Limb (tissue), 2 donors: Measurements from ENCODE around the gene BCORL1.

Experiments
- DNase-seq, 2 donors: peaks; one replicate each; pipeline ENCODE4 v3.0.0-alpha.2; 2016; ENCODE audit errors: extremely low spot score in 2 of 2

The BCORL1 gene

GRCh38 chrX:129961180-129962083 lies 21.0 kb upstream of the BCORL1 start:
- DNase-seq = no peak

- no peak for DNase-seq
Measured at GRCh38 chrX:129963729-129964128, 18.7 kb upstream of the BCORL1 start.

GRCh38 chrX:129965166-129965565 lies 17.3 kb upstream of the BCORL1 start:
- DNase-seq = no peak

DNA sequence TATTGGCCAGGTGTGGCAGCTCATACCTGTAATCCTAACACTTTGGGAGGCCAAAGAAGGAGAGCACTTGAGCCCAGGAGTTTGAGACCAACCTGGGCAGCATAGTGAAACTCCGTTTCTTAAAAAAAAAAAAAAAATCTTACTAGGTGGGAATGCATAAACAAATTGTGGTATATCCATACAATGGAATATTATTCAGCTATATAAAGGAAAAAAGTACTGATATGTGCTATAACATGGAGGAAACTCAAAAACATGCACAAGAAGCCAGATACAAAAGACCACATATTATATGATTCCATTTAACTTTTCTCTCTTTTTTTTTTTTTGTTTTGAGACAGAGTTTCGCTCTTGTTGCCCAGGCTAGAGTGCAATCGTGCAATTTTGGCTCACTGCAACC lies 13.5 kb upstream of the BCORL1 start:
- no peak for DNase-seq

DNA sequence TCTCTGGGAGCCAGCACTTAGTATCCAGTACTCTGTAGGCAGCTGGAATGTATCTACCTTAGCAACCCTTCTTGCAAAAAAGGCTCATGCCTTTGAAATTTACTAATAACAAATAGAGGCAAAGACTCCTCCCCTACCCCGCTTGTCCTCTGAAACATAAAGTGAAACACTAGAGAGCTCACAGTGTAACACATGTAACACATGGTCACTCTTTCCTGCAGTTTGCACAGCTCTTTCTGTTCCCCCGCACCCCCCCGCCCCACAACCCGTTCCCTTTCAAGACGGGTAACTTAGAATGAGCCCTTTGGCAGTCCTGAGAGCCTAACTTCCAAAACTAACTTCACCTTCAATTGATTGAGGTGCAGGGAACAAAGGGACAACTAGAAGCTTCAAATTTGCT lies 6.0 kb upstream of the BCORL1 start:
- no peak for DNase-seq

DNA sequence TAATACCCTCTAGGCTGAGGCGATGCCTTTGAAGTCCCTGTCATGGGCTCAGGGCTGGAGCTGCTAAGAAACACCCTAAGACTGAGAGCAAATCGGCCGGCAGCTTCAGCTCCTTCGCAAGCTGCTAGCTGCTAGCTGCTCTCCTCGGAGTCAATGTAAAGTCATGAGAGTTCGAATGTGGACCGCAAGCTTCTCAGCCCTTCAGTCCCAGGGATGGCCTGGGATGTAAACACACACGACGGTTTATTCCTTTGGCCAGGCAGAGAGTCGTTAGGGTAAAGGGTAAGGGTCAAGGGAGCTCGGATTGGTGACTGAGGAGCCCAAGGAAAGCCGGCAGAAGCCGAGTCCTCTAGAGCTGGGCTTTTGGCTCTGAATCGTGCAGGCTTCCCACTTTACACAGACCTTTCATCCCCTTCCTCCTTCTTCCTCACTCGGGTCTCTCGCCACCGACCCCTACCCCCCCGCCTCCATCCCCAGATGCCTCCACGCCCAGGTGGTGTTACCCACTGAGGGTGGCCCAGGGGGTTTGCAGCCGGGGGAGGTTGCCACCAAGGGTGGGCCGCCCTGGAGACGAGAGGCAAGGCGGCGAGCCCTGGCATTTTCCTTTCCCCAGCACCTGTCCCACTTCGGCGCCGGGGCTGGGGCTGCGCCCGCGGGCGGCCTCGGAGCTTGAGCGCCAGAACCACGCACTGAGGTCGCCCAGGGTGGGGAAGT lies 3.1 kb upstream of the BCORL1 start:
- DNase-seq = peak in 1 of 2 donors; percentile 31

GRCh38 chrX:129980001-129980401 lies 2.4 kb upstream of the BCORL1 start:
- peak in 1 of 2 donors; percentile 52 for DNase-seq

DNA sequence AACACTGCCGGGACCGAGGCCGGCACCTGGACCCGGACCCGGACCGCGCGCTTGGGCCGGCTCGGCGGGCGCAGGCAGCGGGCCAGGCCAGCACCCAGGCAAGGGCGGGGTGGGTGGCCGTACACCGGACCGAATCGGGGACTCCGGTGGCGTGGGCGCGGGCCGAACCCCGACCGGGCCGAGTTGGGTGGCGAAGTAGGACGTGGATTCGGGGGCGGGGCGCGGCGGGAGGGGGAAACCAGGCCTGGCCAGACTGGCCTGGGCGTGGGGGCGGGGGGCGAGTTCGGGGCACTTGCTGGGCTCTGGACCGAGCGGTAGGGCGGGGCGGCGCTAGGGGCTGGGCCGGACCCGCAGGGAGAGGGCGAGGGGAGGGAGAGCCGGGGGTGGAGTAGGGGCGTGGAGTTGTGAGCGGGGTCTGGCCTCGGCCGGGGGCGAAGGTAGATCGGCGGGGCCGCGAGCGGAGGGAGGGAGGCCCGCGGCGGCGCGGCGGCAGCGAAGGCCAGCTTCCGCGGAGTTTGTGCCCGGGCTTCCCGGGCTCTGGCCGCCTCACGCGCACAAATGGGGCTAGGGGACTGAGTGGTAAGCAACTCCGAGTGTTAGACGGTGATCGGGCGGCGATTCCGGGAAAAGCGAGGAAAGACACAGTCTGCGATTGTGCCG lies 1.8 kb upstream of the BCORL1 start:
- DNase-seq = peak in 1 of 2 donors; percentile 64

- DNase-seq = no peak
Measured at GRCh38 chrX:129981200-129981553, 1.3 kb upstream of the BCORL1 start.

GRCh38 chrX:129981752-129982299 lies 609 bp upstream of the BCORL1 start:
- DNase-seq = no peak

DNA sequence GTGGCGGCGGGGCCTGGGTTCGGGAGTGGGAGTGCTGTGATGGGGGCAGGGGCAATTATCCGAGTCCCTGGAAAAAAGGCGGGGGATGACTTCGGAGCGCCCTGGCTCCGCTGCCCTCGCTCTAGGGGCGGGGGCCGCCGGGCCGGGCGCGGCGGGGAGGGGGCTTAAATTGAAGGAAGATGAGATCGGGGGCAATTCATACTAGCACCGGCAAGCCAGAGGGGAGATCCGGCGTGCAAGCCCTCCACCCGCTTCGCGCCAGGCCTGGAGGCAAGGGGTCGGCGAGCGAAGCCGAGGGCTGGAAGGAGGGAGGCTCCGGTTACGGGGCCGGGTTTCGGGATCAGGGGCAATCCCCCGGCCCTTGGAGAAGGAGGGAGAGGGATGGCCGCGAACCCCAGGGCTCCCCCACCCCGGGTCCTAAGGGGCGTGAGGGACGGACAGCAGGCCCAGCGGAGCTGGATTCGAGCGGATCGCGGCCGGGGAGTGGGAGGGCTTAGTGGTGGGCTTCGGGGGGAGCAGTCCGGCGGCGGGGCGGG lies 1.2 kb downstream of the BCORL1 start:
- peak in 1 of 2 donors; percentile 61 for DNase-seq

GRCh38 chrX:129984111-129984958 lies 1.9 kb downstream of the BCORL1 start:
- DNase-seq = peak in 1 of 2 donors; percentile 65

- no peak for DNase-seq
Measured at GRCh38 chrX:129987871-129988270, 5.4 kb downstream of the BCORL1 start.

DNA sequence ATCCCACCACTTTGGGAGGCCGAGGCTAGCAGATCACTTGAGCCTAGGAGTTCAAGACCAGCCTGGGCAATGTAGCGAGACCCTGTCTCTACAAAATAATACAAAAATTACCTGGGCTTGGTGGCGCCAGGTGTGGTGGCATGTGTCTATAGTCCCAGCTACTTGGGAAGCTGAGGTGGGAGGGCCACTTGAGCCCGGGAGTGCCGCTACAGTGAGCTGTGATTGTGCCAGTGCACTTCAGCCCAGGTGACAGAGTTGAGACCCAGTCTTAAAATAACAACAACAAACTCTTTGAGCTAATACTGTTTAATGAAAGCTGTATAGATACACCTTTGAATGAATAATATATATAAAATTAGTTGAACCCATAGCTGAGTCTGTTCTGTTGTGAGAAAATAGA lies 9.7 kb downstream of the BCORL1 start:
- no peak for DNase-seq

DNA sequence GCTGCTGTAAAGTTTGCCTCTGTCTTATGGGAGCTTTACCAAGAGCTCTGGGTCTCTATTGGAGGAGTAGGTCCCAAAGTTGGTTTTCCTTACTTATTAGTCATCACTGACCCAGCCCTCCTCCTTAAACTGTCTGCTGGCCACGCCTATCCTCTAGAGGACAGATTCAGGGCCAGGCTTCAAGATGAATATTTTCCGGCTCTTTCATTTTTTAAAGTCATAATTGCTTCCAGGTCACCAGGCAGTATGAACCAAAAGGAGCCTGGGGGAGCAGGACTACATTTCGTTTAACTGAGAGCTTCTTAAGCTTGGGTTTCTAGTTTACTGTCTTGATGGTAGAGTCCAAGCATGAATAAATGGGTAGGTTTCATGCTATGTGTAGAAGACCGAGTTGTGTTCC lies 13.7 kb downstream of the BCORL1 start:
- no peak for DNase-seq

DNA sequence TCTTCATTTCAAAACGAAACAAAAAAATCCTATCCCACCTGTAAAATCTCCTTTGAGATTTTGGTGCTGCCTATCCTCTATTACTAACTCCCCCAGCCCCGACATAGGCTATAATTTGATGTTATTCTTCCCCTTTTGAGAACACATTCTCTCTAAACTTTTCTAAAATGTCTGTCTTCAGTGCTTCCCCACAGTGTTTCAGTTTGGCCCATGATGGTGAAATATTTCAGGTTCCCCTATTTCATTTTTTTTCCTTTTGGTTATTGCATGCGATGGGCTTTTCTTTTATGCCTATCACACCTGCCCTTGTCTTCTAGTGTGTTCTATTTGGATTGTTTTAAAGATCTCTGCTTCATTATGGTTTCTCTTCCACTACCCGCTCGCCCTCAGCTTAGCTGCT lies 14.7 kb downstream of the BCORL1 start:
- DNase-seq = no peak

GRCh38 chrX:129998021-129998420 lies 15.6 kb downstream of the BCORL1 start:
- no peak for DNase-seq

- no peak for DNase-seq
Measured at GRCh38 chrX:130001893-130002292, 19.5 kb downstream of the BCORL1 start.

DNA sequence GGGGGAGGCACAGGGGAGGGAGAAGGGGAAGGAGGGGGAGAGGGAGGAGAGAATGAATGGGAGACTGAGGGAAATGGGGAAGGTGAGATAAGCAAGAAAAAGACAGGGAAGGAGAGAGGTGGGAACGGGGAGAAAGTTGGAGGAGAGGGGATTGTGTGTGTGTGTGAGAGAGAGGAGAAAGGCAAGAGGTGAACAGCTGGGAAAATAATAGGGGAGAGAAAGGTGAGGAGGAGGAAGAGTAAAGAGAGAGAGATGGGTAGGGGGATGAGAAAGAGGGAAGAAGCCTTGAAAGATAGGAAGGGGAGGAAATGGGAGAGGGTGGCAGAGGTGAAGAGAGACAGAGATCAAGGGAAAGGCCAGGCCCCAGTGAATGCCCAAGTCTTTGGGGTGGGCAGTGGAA lies 20.1 kb downstream of the BCORL1 start:
- DNase-seq = no peak

DNA sequence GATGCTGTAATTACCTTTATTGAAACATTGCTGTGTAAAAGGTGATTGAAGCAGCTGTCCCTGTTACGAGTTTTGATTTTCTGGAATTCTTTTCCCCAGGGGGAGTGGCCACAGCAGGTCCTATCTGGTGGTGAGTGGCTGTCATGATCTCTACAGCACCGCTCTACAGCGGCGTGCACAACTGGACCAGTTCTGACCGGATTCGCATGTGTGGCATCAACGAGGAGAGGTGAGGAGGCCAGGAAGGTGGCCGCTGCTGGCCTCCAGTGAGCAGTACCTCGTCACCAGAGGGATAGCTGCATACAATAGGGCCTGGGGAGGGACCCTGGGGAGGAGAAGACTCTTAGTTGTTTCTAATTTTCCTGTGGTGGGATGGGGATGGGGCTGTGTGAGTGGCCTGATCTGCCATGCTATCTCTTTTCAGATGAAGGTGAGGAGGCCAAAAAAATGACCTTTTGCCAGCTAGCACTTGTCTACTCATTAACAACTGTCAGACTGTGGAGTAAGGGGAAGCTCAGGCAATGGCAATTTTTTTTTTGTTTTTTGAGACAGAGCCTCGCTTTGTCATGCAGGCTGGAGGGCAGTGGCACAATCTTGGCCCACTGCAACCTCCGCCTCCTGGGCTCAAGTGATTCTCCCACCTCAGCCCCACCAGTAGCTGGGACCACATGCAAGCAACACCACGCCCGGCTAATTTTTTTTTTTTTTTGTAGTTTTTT lies 22.8 kb downstream of the BCORL1 start:
- no peak for DNase-seq
